Right lobe of liver (tissue), 4 donors: ENCODE measurements around the gene ECI1.

Experiments used
- CTCF ChIP-seq, 4 donors: fragments of 200-600 bp in 3 of 4; fragments of 450-650 bp in 1 of 4; IDR thresholded peaks; one replicate each; pipeline versions ENCODE4 v1.5.1 to v1.8.0; 2016 to 2022; ENCODE audit warnings: antibody characterized with exemption in 4 of 4, mild to moderate bottlenecking in 2 of 4
- POLR2A ChIP-seq: fragments of 450-650 bp; IDR thresholded peaks from one replicate; pipeline ENCODE4 v1.6.1; 2017; ENCODE audit warnings: antibody characterized with exemption, mild to moderate bottlenecking
- donor health status: DM: no; HTN: no; CAD: no.
- donor health status: DM: no; HTN: no; CAD: no.
- donor health status: DM: no; HTN: yes; CAD: no.

GRCh38 chr16:2212362-2213324 lies 38.7 kb downstream of the ECI1 start:
- TF ChIP-seq CTCF (IDR thresholded peaks at IDR 0.05) (no peak), POLR2A (no peak)
